IPS DF 4.7 (cell line): ENCODE measurements around the gene RILPL2.
"Not testable (repeated sequence)": the region's sequence is repeated elsewhere in the genome, so short reads cannot be mapped to it uniquely, and the experiment has no call there.

Experiments
- DNase-seq: peaks from one replicate; pipeline ENCODE4 v3.0.0-alpha.2; 2013; ENCODE audit warnings: low spot score; ENCODE audit errors: extremely low read depth

RILPL2 gene, protein sequence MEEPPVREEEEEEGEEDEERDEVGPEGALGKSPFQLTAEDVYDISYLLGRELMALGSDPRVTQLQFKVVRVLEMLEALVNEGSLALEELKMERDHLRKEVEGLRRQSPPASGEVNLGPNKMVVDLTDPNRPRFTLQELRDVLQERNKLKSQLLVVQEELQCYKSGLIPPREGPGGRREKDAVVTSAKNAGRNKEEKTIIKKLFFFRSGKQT

GRCh38 chr12:123436017-123436964, at the start of gene RILPL2:
Gene RILPL2, minus strand, starts transcription at chr12:123436684. Its CDS starts 264 bp downstream, at chr12:123436420.
- DNase-seq: no peak

DNA sequence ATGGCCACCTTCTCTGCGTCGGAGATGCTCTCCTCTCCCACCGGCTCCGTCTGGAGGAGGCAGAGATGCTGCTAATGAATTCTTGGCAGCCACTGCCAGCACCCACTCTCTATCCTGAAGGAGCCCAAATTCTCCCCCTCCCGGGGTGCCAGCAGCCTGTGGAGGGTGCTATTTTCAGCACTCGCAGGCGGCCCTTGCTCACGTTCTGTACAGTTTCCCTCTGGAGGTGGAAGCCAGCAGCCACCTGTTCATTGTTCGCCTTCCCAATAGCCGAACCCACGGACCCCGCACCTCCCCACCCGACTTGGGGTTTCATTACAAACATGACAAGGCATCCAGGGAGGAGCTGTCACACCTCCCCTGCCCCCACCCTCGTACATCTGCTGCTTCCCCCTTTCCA, 49.3 kb upstream of the RILPL2 start:
- DNase-seq: no peak

DNA sequence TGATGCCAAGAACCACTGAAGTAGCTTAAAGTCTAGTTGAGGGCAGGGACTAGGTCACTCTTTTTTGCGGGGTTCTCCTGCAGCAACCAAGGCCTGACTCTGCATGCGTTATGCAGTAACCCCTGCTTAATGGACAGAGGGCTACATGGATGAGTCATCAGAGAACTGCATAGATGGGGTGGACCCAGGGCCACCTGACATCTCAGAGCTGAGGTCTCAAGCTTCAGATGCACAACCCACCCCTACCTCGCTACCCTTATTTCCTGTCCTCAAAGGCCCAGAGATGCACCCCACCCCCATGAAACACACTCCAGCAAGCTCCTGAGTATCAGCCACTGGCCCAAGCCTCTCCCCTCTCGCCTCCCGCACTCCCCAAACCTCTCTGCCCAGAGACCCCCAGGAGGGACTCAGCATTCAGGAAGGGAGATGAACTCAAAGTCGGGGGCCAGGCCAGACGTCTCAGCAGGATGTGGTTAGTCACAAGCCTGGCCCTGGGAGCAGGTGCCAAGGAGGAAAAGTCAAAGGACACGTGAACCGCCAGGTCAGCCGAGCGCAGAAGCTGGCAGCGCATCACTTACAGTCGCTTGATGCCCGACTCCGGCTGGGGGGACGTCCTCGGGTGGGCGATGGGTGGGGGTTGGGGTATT, 47.2 kb upstream of the RILPL2 start:
- DNase-seq: no peak

DNA sequence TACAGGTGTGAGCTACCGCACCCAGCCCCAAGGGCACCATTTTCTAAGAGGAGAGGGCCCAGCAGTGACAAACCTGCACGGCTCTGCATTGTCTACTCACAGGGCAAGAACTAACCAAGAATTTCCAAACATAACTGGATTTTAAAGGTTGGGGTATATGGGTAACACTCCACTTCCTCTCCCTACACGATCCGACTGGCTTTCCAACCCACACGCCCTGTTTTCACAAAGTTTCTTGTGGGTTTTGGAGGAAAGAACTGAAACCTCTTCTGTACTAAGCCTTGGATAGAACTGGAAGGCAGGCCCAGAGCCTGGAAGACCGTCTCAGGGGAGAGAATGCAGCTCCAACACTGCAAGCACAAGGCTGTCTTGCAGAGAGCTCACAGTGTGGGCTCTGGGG, 46.4 kb upstream of the RILPL2 start:
- DNase-seq: no peak

DNA sequence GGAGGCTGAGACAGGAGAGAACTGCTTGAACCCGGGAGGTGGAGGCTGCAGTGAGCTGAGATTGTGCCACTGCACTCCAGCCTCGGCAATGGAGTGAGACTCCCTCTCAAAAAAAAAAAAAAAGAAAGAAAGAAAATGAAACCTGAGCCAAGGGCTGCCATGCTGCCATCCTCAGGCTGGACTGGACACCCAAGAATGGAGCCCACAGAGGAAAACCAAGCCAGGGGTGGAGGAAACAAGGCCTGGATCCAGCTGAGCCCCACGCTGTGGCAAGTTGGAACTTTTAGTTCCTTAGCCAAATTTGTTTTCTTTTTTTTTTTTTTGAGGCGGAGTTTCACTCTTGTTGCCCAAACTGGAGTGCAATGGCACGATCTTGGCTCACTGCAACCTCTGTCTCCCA, 44.8 kb upstream of the RILPL2 start:
- not testable (repeated sequence) for DNase-seq

DNA sequence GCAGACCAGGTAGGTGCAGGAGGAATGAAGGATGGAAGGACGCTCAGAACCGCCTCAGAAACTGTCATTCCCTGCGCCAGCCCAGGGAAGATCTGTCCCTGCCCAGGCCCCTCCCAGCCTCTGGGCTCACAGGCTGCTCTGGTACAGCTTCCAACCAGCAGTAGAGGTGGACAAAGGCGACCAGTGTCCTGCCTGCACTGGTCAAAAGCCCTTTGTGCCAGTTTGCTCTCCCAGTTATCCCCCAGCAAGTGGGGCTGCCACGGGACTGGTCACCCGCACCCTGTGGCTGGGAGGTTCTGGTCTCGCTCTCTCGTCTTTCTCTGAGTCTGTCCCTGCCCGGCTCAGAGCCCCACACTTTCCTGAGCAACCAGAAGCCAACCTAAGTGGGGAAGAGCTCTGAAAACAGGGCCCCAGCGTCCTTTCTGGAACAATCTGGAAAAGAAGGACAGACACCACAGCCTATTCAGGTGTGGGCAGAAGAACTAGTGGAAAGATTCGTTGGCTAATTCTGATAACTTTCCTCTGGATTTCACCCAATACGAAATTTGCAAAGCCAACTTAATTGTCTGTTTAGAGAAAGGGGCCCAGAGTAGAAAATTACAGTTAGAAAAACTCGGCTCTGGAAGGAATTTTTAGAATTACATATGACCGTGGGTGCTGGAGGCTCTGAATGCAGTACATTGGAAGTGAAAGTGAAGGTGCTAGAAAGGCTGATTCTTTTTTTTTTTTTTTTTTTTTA, 43.1 kb upstream of the RILPL2 start:
- DNase-seq: no peak

- DNase-seq: no peak
Measured at GRCh38 chr12:123478762-123479161, 42.3 kb upstream of the RILPL2 start.

DNA sequence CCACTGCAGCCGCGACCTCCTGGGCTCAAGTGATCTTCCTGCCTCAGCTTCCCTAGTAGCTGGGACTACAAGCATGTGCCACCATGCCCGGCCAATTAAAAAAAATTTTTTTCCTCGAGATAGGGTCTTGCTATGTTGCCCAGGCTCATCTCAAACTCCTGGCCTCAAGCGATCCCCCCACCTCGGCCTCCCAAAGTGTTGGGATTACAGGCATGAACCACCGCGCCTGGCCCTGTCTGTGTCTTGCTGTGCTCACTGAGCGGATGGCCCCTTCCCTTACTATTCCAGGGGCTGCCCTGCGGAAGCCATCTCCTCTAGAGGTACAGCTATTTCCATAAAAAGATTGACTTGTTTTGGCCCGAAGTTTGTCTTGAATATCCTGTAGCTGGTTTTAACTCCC, 41.6 kb upstream of the RILPL2 start:
- no peak for DNase-seq

- no peak for DNase-seq
Measured at GRCh38 chr12:123475246-123475703, 38.8 kb upstream of the RILPL2 start.

DNA sequence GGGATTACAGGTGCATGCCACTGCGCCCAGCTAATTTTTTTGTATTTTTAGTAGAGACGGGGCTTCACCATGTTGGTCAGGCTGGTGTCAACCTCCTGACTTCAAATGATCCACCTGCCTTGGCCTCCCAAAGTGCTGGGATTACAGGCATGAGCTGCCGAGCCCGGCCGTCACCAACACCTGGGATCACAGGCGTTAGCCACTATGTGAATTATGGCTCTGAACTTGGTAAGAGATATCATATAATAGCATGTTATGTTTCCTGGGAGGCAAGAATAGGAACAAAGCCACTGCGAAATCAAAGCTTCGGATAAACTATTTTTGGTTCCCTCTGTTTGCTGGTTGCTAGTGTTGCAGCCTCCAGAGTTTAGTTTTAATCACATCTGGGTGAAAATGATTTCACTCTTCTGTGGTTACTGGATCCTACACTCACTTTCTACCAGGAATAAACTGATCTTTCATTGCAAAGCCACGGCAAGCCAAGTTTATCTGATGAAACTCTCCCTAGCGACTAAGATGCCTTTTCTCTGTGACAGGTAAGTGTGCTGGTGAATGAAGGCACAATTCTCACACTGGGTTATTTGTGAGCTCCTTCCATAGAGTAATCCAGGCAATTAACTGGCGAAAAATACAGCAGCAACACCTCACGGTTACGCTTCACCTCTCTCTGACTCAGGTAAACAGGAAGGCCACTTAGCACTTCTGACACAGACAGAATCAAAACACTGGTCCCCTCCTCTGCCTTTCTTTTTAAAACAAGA, 38.2 kb upstream of the RILPL2 start:
- DNase-seq: no peak

DNA sequence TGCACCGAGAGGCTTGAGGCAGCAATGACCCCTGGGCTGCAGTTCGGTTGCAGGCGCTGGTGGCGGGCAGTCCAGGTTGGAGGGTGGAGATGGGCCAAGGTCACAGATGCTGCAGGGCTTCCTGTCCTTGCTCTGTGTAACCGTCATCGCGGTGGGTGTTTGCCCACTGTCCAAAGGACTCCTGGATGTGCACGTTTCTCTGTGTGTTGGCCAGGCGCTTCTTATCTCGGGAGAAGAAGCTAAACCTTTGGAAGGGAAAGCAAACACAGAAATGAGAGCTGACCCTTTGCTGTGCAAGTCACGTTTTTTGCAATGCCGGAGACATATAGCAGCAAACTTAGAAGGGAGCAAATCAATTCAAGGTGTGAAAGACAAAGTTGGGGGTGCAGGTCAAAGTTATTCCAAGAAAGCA, 36.0 kb upstream of the RILPL2 start:
- DNase-seq: no peak

GRCh38 chr12:123471374-123472068, 35.0 kb upstream of the RILPL2 start:
- DNase-seq: no peak

DNA sequence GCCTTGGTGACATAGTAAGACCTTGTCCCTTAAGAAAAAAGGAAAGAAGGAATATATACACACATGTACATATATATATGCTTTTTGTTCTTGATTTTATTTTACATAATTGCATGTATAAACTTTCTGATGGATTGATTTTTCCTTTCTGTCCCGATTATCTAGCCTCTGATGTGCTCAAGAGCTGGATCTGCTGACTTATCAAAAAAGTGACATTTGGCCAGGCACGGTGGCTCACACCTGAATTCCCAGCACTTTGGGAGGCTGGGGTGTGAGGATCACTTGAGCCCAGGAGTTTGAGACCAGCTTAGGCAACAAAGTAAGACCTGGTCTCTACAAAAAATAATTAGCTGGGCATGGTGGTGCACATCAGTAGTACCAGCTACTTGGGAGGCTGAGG, 33.5 kb upstream of the RILPL2 start:
- no peak for DNase-seq

GRCh38 chr12:123468786-123469185, 32.3 kb upstream of the RILPL2 start:
- DNase-seq: no peak

DNA sequence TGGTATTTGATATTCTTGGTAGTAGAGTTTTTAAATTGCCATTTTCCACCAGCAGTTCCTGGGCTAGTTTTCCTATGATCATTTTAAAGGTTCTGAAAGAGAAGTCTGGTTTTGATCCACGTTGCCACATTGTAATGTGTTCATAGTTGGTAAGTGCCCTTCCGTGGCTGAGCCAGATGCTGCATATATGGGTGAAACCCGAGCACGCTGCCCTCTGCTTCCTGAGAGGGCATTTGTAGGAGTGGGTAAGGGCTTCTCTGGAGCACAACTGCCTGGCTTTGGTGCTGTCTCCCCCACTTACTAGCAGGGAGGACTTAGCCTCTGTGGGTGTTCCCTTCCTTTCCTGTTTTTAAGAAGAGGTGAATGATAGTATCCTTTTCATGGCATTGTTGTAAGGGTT, 28.6 kb upstream of the RILPL2 start:
- DNase-seq: no peak

DNA sequence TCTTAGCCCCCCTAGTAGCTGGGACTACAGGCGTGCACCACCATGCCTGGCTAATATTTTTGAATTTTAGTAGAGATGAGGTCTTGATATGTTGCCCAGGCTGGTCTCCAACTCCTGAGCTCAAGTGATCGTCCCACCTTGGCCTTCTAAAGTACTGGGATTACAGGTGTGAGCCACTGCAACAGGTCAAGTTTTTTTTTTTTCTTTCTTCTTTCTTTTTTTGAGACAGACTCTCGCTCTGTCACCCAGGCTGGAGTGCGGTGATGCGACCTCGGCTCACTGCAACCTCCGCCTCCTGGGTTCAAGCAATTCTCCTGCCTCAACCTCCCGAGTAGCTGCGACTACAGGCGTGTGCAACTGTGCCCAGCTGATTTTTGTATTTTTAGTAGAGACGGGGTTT, 26.7 kb upstream of the RILPL2 start:
- not testable (repeated sequence) for DNase-seq

DNA sequence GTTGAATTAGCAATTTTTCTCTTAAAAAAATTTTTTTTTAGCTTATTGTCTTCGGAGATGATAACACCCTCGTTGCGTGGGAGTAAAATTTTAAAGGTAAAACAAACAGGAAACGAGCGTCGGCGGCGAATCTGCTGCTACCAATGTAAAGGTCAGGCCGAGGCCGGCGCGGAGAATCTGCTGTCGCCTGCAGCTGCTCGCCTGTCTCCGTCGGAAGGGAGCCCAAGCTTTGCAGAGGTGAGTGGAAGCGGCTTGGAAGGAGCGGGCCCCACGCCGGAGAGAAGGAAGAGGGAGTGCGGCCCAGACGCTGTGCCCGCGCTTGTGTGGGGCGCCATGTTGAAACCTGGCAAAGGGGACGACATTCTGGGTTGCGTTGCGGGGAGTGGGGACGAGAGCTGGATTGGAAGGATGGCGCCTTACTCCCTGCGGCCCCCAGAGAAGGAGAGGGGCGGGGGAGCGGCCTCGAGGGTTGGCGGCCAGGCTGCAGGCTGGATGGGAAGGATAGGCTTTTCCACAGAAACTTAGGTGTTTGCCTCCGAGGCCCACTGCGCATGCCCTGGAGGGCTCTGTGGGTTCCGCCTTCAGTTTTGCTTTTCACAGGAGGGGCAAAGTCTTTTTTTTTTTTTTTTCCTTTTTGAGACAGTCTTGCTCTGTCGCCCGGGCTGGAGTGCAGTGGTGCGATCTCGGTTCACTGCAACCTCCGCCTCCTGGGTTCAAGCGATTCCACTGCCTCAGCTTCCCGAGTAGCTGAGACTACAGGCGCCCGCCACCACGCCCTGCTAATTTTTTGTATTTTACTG, 21.7 kb upstream of the RILPL2 start, which contains the start of gene SNRNP35:
Gene SNRNP35 (plus strand): TSS at position 160 of the 800 bp plus-strand sequence. CDS start 7,402 bp downstream, outside the sequence.
- peak; percentile 30 for DNase-seq

- DNase-seq: no peak
Measured at GRCh38 chr12:123453165-123453564, 16.7 kb upstream of the RILPL2 start.

- DNase-seq: not testable (repeated sequence)
Measured at GRCh38 chr12:123452276-123452550, 15.7 kb upstream of the RILPL2 start.
